HuH-7.5 (cell line): Measurements from ENCODE around the gene FZD2.
"Not testable (repeated sequence)": the region's sequence is repeated elsewhere in the genome, so short reads cannot be mapped to it uniquely, and the experiment has no call there.

Experiments
- DNase-seq: peaks from one replicate; pipeline ENCODE4 v3.0.0; 2011; ENCODE audit warnings: low spot score

FZD2 gene

GRCh38 chr17:44575403-44575802 is 18.1 kb downstream of the FZD2 start:
- DNase-seq: no peak

DNA sequence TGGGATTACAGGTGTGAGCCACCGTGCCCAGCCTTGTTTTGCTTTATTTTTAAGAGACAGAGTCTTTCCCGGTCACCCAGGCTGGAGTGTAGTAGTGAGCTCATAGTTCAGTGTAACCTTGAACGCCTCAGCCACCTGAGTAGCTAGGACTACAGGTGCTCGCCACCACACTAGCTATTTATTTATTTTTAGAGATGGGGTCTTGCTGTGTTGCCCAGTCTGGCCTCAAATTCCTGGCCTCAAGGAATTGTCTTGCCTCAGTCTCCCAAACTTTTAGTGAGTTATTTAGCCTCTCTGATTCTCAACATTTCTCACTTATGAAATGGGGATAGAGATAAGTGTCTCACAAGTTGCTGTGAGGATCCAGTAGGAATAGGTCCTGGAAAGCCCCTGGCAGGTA is 21.7 kb downstream of the FZD2 start:
- no peak for DNase-seq

DNA sequence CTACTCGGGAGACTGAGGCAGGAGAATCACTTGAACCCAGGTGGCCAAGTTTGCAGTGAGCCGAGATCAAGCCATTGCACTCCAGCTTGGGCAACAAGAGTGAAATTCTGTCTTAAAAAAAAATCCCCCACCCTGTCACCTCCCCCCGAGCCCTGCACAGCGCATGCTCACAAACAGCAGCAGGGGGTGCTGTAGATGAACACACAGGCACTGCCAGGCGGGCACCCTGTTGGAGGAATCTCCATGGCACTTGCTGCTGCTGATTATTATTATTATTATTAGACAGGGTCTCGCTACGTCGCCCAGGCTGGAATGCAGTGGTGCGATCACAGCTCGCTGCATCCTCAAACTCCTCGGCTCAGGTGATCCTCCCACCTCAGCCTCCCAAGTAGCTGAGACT is 24.6 kb downstream of the FZD2 start:
- no peak for DNase-seq

DNA sequence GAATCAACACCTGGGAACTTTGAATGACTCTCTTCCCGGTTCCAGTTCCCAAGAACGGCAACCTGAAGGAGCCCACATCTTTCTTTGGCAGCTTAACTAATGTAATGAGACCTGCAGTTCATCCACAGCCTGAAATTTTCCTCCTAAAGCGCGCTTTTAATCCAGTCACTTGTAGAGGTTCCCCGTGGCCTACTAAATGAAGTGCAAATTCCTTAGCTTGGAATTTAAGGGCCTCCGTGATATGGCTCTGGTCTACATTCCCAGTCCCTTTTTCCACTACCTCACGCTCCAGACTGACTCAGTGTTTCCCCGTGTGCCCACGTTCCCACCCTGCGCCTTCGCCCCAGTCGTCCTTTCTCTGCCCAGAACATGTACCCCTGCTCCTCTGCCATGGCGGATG is 27.2 kb downstream of the FZD2 start:
- no peak for DNase-seq

DNA sequence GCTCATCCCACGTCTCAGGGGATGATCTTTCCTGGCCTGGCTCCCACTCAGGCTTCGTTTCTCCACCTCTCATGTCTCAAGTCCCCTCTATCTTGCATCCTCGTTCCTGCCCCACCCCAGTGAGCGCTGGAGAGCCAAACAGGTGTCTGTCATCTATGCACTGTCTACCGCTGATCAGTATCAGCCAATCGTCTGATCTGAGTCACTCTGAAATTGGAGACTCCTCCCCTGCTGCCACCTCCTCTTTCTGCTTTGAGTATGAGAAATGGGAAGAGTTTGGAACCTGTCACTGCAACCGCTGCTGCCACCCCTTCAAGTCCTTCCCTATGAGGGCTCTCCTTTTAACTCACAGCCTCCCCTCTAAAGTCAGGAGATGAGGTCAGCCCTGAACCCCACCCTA is 28.0 kb downstream of the FZD2 start:
- DNase-seq: no peak

- peak; percentile 44 for DNase-seq
Observed at GRCh38 chr17:44587339-44587738, 30.1 kb downstream of the FZD2 start.

GRCh38 chr17:44589316-44590071 is 32.2 kb downstream of the FZD2 start:
- no peak for DNase-seq

DNA sequence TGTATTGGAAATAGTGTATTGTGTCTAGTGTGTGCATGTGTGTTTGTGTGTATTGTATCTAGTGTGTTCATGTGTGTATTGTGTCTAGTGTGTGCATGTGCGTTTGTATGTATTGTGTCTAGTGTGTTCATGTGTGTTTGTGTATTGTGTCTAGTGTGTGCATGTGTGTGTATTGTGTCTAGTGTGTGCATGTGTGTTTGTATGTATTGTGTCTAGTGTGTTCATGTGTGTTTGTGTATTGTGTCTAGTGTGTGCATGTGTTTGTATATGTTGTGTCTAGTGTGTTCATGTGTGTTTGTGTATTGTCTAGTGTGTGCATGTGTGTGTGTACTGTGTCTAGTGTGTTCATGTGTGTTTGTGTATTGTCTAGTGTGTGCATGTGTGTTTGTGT is 32.8 kb downstream of the FZD2 start:
- DNase-seq: not testable (repeated sequence)

- not testable (repeated sequence) for DNase-seq
Observed at GRCh38 chr17:44590762-44591161, 33.5 kb downstream of the FZD2 start.

GRCh38 chr17:44591206-44591605 is 33.9 kb downstream of the FZD2 start:
- DNase-seq: no peak

GRCh38 chr17:44593156-44593555 is 35.9 kb downstream of the FZD2 start:
- DNase-seq: no peak

- no peak for DNase-seq
Observed at GRCh38 chr17:44595216-44595775, 38.0 kb downstream of the FZD2 start.

- no peak for DNase-seq
Observed at GRCh38 chr17:44598329-44598728, 41.0 kb downstream of the FZD2 start.

GRCh38 chr17:44598932-44599297 is 41.6 kb downstream of the FZD2 start:
- DNase-seq: no peak

DNA sequence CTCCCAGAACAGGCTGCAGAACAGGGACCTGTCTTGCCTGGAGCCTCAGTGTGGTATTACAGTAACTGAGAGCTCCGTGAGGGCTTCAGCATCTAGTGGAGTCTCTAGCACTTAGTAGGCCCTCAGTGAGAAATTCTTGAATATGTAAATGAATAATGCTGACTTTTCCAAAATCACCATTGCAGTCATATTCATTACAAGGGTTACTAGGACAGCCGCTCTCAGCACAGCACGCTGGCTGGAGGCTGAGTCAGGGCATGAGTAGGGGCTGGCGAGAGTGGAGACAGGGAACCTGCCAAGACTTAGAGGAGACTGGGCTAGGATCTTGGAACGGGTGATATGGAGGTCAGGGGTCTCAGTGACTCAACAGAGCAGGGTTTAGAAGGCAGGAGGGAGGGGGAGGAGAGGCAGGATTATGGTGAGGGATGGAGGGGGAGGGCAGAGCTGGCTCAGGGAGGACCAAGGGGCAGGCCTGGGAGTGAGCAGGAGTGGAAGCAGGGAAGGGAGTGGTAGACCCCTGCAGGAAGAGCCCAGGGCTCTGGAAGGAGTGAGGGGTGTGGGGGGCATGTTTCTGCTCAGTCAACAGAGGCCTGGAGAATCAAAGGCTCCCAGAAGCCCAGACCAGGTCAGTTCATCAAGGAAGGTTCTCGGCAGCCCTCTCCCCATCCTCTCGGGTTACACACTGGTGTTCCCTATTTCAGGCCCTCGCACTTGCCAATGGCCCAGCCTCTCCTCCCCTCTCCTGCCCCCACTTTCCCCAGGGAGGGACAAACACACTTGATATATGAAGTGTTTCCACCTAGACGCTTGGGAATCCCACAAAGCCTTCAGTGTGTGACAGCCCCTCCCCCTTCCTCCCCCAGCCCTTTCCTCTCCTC is 42.3 kb downstream of the FZD2 start:
- no peak for DNase-seq

- no peak for DNase-seq
Observed at GRCh38 chr17:44601539-44601938, 44.3 kb downstream of the FZD2 start.

DNA sequence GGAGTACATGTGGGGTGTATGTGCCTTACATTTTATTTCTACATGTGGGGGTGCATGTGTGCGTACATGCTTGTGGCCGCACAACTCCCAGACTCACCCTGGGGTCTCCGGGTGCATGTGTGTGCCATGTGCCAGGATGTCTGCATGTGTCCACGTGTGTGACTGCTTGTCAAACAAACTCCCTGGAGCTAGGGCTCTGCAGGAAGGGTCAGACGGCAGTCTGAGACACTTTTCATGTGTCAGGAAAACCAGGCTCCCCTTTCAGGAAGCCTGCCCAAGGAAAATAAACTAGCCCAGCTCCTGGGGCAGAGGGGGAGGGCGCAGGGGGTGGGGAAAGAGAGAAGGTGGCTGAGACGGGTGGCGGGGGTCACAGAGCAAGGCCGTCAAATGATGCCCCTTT is 44.7 kb downstream of the FZD2 start:
- no peak for DNase-seq

DNA sequence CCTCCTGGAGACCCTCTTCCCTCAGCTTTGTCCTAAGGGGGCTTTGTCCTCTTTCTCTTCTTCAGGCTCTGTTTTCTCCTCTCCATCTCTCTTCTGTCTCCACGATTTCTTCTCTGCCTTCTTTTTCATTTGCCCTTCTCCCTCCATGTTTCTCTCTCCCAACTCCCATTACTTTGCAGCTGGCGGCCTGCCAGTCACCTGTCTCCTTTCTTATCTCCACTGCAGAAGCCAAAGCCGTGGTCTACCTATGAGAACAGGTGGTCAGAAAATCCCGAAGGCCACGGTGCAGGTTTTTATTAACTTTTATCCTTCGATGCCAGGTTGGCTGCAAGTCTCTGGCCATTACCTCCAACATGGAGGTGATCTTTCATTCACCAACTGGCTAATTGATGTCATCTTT is 45.1 kb downstream of the FZD2 start:
- no peak for DNase-seq

DNA sequence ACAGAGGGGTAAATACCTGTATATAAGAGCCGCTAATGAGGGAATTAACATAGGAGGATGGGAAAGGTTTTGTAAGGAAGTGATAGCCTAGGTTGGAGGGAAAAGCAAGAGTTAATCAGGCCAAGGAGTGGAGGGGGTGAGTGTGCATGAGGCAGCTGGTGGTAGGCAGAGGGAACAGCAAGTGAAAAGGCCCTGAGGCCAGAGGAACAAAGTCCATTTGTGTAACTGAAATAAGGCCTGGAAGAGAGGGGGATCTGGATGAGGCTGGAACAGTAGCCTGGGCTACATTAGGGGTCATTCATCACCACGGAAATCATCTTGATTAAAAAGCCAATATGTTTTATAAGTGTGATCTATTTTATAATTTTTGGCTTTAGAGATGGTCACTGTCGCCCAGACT is 45.7 kb downstream of the FZD2 start:
- DNase-seq: no peak

DNA sequence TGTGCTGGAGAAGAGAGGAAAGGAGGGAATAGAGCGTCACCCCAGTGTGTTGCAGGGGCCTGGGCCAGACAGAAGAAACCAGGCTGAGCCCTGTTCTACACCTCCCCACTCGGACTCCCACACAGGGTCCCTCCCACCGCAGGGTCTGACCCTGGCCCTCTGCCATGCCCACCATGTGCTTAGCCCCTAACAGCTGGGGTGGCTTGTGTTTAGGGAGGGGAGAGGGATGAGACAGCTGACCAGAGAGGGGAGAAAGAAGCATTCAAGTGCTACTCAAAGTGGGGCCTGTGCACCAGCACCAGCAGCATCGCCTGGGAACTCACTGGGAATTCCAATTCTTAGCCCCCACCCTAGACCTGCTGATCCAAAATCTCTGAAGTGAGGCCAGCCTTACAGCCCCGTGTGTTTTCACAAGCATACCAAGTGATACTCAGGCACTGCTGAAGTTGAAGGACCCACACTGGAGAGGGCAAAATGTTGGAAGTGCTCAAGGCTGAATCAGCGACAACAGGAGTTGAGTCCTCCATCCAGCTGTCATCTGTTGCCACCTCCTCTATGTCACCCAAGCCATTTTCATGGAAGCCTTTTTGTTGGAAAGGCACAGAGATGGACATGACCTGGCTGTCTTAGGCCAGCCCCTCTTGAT is 47.0 kb downstream of the FZD2 start:
- no peak for DNase-seq

DNA sequence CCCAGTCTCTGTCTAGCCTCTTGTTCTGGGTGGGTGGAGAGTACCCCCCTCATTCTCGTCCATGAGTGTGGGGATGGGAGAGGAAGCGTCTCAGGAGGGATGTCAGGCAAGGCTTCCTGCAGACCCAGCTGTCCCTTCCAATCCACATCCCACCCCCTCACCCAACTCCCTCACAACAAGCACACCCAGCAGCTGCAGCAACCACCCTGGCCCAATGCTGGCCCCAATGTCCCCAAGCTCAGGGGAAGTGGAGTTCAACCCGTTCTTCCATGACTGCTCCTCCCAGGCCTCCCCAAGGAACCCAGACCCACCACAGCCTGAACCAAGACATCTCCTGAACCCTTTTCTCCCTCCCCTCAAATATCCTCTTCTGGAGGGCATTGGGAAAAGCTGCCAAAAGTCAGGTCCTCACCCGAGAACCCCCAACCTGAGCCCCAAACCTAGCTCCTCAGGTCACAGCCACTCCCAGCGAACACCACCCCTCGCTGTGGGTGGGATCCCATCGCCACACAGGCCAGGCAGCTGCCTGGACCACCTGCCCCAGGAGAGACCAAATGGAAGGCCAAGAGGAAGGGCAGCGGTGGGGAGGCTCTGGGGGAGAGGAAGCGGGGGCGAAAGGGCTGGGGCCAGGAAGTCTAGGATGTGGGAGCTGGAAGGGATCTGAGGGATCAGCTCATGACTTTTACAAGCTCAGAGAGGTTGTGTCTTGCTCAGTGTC is 47.6 kb downstream of the FZD2 start:
- no peak for DNase-seq

DNA sequence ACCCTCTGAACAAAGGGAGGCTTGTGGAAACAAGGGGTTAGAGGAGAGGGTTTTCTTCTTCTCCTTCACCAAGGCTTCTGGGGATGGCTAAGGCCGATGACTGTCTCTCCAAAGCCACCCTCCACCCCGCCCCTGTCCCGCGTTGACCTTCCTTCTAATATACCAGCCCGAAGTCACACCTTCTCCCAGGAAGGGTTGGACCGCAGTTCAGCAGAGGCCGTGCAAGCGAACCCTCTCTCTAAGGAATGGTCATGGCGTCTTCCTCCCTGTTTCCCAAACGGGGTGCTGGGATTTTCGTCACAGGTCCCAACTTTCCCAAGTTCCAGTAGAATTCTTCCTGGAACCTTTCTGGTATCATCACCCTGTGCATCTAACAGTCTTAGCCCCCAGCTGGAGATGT is 49.4 kb downstream of the FZD2 start:
- no peak for DNase-seq
